SK-N-SH (cell line): ENCODE data around the gene UBE2Z. TPM values are rescaled to one million over a fixed set of nuclear protein-coding genes. Genes with fewer than 3 reads are reported as not detected.
"Not testable (repeated sequence)": the region's sequence is repeated elsewhere in the genome, so short reads cannot be mapped to it uniquely, and the experiment has no call there.

Experiments
- CTCF ChIA-PET: fragments of 300-600, 350-600 bp; formaldehyde crosslinking; extraction: SDS; loops from one replicate; lab custom pipeline; 2021; lab: Yijun Ruan, JAX
- POLR2A ChIA-PET: fragments of 350-600 bp; sonication (Branson Sonifier 250); formaldehyde crosslinking; extraction: SDS; loops from one replicate; lab custom pipeline; 2020; ENCODE audit warnings: antibody characterized with exemption, inconsistent platforms; lab: Yijun Ruan, JAX
- DNase-seq: peaks from one replicate; pipeline ENCODE4 v3.0.0; 2012
- H2AFZ ChIP-seq: fragments of 200-600 bp; sonication (generic); 2 replicates; pipeline ENCODE4 v1.8.1; 2016; ENCODE audit warnings: antibody characterized with exemption, mild to moderate bottlenecking, low read depth
- H3F3A ChIP-seq: fragments of 200-600 bp; sonication (generic); replicated peaks from 2 replicates; pipeline ENCODE3; 2016; ENCODE audit warnings: antibody characterized with exemption, mild to moderate bottlenecking; ENCODE audit not compliant: insufficient read depth
- H3K27ac ChIP-seq, 2 experiments: fragments of 200-500 bp in 1 of 2; fragments of 200-600 bp in 1 of 2; sonication (Bioruptor generic) in 1 of 2; sonication (generic), shearing (Covaris generic) in 1 of 2; 2 replicates each; pipeline versions ENCODE4 v1.5.1 to v1.6.1; 2014 to 2016; ENCODE audit warnings: low read depth in 2 of 2, inconsistent platforms in 1 of 2, low read length in 1 of 2, mild to moderate bottlenecking in 1 of 2, mixed read lengths in 1 of 2
- H3K27me3 ChIP-seq: fragments of 200-600 bp; sonication (generic), shearing (Covaris generic); 2 replicates; pipeline ENCODE4 v1.6.1; 2016; ENCODE audit warnings: mixed run types; ENCODE audit not compliant: insufficient read depth
- H3K36me3 ChIP-seq, 2 experiments: fragments of 200-500 bp in 1 of 2; fragments of 200-600 bp in 1 of 2; sonication (Bioruptor generic) in 1 of 2; sonication (generic) in 1 of 2; replicated peaks in 1 of 2; 2 replicates each; pipeline versions ENCODE3 to v1.5.1; 2014 to 2016; ENCODE audit warnings: low read length in 1 of 2, mild to moderate bottlenecking in 1 of 2; ENCODE audit not compliant: insufficient read depth in 2 of 2, control insufficient read depth in 1 of 2
- H3K4me1 ChIP-seq, 2 experiments: fragments of 200-500 bp in 1 of 2; fragments of 200-600 bp in 1 of 2; sonication (Bioruptor generic) in 1 of 2; sonication (generic), shearing (Covaris generic) in 1 of 2; 2 replicates each; pipeline versions ENCODE4 v1.5.1 to v1.6.1; 2014 to 2016; ENCODE audit warnings: low read depth in 1 of 2, low read length in 1 of 2, mixed run types in 1 of 2; ENCODE audit not compliant: insufficient read depth in 2 of 2, control insufficient read depth in 1 of 2
- H3K4me2 ChIP-seq: fragments of 200-600 bp; sonication (generic), shearing (Covaris generic); 2 replicates; pipeline ENCODE4 v1.6.1; 2017; ENCODE audit warnings: mixed run types
- H3K4me3 ChIP-seq, 2 experiments: fragments of 200-500 bp in 1 of 2; fragments of 200-600 bp in 1 of 2; sonication (Bioruptor generic) in 1 of 2; sonication (generic), shearing (Covaris generic) in 1 of 2; 2 replicates each; pipeline versions ENCODE4 v1.5.1 to v1.8.1; 2014 to 2016; ENCODE audit warnings: low read depth in 2 of 2, inconsistent platforms in 1 of 2, low read length in 1 of 2, mild to moderate bottlenecking in 1 of 2, mixed read lengths in 1 of 2, moderate library complexity in 1 of 2
- H3K79me2 ChIP-seq: fragments of 200-600 bp; sonication (generic); 2 replicates; pipeline ENCODE4 v1.8.1; 2017; ENCODE audit warnings: mild to moderate bottlenecking; ENCODE audit not compliant: insufficient read depth
- H3K9ac ChIP-seq: fragments of 200-600 bp; sonication (generic); 2 replicates; pipeline ENCODE4 v1.6.1; 2017; ENCODE audit warnings: mixed run types
- H3K9me2 ChIP-seq: fragments of 200-600 bp; sonication (generic); 2 replicates; pipeline ENCODE4 v1.6.1; 2017; ENCODE audit warnings: mixed run types
- H3K9me3 ChIP-seq: fragments of 200-600 bp; sonication (generic); 2 replicates; pipeline ENCODE4 v1.6.1; 2017; ENCODE audit warnings: mixed run types, mild to moderate bottlenecking, moderate library complexity
- H4K20me1 ChIP-seq: fragments of 200-600 bp; sonication (generic); 2 replicates; pipeline ENCODE4 v1.6.1; 2017; ENCODE audit warnings: mild to moderate bottlenecking, mixed run types; ENCODE audit not compliant: insufficient read depth
- CHD2 ChIP-seq: fragments of 150-350 bp; IDR thresholded peaks from 2 replicates; pipeline ENCODE4 v1.6.1; 2018; ENCODE audit warnings: low read length; ENCODE audit not compliant: partially characterized antibody
- ELF1 ChIP-seq: IDR thresholded peaks from 2 replicates; pipeline ENCODE4 v1.4.0; 2012
- EP300 ChIP-seq, 2 experiments: IDR thresholded peaks; 2 replicates each; pipeline versions ENCODE4 v1.4.0 to v1.6.1; 2012; ENCODE audit warnings: borderline replicate concordance in 1 of 2, low read depth in 1 of 2, low read length in 1 of 2
- FOXM1 ChIP-seq: IDR thresholded peaks from 2 replicates; pipeline ENCODE4 v1.4.0; 2012; ENCODE audit warnings: low read depth, mild to moderate bottlenecking
- GABPA ChIP-seq: IDR thresholded peaks from 2 replicates; pipeline ENCODE4 v1.4.0; 2012; ENCODE audit warnings: low read depth, mild to moderate bottlenecking
- JUND ChIP-seq: IDR thresholded peaks from 2 replicates; pipeline ENCODE4 v1.4.0; 2012
- MEF2A ChIP-seq: IDR thresholded peaks from 2 replicates; pipeline ENCODE4 v1.4.0; 2012; ENCODE audit warnings: low read depth, borderline replicate concordance
- NFIC ChIP-seq: IDR thresholded peaks from 2 replicates; pipeline ENCODE4 v1.4.0; 2012; ENCODE audit warnings: borderline replicate concordance
- NRF1 ChIP-seq: IDR thresholded peaks from 2 replicates; pipeline ENCODE4 v1.6.1; 2012; ENCODE audit warnings: low read depth, mild to moderate bottlenecking, low read length
- RCOR1 ChIP-seq: fragments of 150-350 bp; IDR thresholded peaks from 2 replicates; pipeline ENCODE4 v1.6.1; 2017; ENCODE audit warnings: antibody characterized with exemption, low read length
- RFX5 ChIP-seq: IDR thresholded peaks from 2 replicates; pipeline ENCODE4 v1.6.1; 2012; ENCODE audit warnings: mild to moderate bottlenecking, improper control_type of control experiment, low read length
- RXRA ChIP-seq: IDR thresholded peaks from 2 replicates; pipeline ENCODE4 v1.4.0; 2012; ENCODE audit warnings: low read depth, mild to moderate bottlenecking, borderline replicate concordance
- SIN3A ChIP-seq: IDR thresholded peaks from 2 replicates; pipeline ENCODE4 v1.6.1; 2012; ENCODE audit warnings: low read depth, mild to moderate bottlenecking, low read length, moderate library complexity, borderline replicate concordance
- SMC3 ChIP-seq: IDR thresholded peaks from 2 replicates; pipeline ENCODE4 v1.6.1; 2012; ENCODE audit warnings: low read depth, low read length, improper control_type of control experiment
- TAF1 ChIP-seq: IDR thresholded peaks from 2 replicates; pipeline ENCODE4 v1.6.1; 2012; ENCODE audit warnings: low read depth, mild to moderate bottlenecking, low read length, moderate library complexity, borderline replicate concordance
- YY1 ChIP-seq: IDR thresholded peaks from 2 replicates; pipeline ENCODE4 v1.4.0; 2012; ENCODE audit warnings: low read depth, mild to moderate bottlenecking
- WGBS: methylation state at CpG from one replicate; pipeline ENCODE4 v1.1.6; 2017; ENCODE audit warnings: low lambda C conversion rate; 5-methylcytosine and 5-hydroxymethylcytosine counted together
- polyA plus RNA-seq, 3 experiments: library from polyadenylated mRNA; depleted of rRNA; stranded (reverse); fragments of >200 nt; gene quantifications; 2 replicates each; pipeline ENCODE4 v1.2.3, GENCODE V29; 2012
- TF ChIP-seq, protein P1 (sequence below): fragments of 150-350 bp; IDR thresholded peaks from 2 replicates; pipeline ENCODE4 v1.6.1; 2017; ENCODE audit warnings: antibody characterized with exemption, low read length, low read depth, borderline replicate concordance

UBE2Z gene
- polyA plus RNA-seq, 1 of the 3 experiments (the other 2 are of a cell fraction), result 168 TPM

DNA sequence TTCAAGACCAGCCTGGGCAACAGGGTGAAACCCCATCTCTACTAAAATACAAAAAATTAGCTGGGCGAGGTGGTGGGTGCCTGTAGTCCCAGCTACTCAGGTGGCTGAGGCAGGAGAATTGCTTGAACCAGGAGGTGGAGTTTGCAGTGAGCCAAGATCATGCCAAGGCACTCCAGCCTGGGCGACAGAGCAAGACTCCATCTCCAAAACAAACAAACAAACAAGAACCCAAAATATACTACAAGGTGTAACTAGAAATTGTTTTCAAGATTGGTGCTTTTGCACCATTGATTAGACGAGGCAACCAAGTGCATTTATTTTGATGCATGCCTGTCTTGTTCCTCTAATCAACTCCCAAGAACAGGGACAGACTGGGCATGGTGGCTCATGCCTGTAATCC lies 35.8 kb upstream of the UBE2Z start:
- 71% methylated on average over 3 of the region's 3 CpGs for WGBS
- H2AFZ ChIP-seq, H3K9me2 ChIP-seq, H3K36me3 ChIP-seq, H3K79me2 ChIP-seq, H3K9me3 ChIP-seq, H3K9ac ChIP-seq, H3K27me3 ChIP-seq, H3K4me3 ChIP-seq, H3K27ac ChIP-seq, H3K4me2 ChIP-seq, H3K4me1 ChIP-seq, H3F3A ChIP-seq, H4K20me1 ChIP-seq, DNase-seq, POLR2A ChIA-PET: not testable (repeated sequence)
- CTCF ChIA-PET, result interaction anchor here (1.3 to 32.7 kb wide), 5 partner anchors 10 to 160 kb away, joined by 4 to 1196 read pairs (median 24); partner anchors contain the start of gene TTLL6

- Histone ChIP-seq H3K4me3 (no peak overlapping the region), H3F3A (no peaks in the 10 kb centered on the region), H3K27ac (no peak overlapping the region), H3K4me1 (no peaks in the 10 kb centered on the region; a peak in 1 of 4 replicates), H3K27me3 (peaks cover 10% of the 10 kb centered on the region; the same call in 1 of the 2 replicates)
- WGBS, result 100% methylated on average over 1 of the region's 1 CpG
- TF ChIP-seq RCOR1 (no peak), RFX5 (no peak), SIN3A (no peak), ELF1 (no peak), FOXM1 (no peak), GABPA (no peak), JUND (no peak), NRF1 (no peak), RXRA (no peak), MEF2A (no peak), CHD2 (no peak), TAF1 (no peak), SMC3 (no peak), NFIC (no peak), EP300 (IDR thresholded peaks at IDR 0.05; ENCODE audit: borderline replicate concordance in 1 of 2, low read depth in 1 of 2, low read length in 1 of 2) (no peak), YY1 (no peak)
- TF ChIP-seq, protein P1, sequence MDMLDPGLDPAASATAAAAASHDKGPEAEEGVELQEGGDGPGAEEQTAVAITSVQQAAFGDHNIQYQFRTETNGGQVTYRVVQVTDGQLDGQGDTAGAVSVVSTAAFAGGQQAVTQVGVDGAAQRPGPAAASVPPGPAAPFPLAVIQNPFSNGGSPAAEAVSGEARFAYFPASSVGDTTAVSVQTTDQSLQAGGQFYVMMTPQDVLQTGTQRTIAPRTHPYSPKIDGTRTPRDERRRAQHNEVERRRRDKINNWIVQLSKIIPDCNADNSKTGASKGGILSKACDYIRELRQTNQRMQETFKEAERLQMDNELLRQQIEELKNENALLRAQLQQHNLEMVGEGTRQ, result no peak
- TF ChIP-seq, all 33 proteins: peak for 0
- H3K9me2 ChIP-seq, result no peaks in the 10 kb centered on the region
- DNase-seq, result no peak
- no peaks in the 10 kb centered on the region for H3K9me3 ChIP-seq
- no peaks in the 10 kb centered on the region for H4K20me1 ChIP-seq
- no peak overlapping the region for H3K4me2 ChIP-seq
- no peaks in the 10 kb centered on the region for H3K36me3 ChIP-seq
- H3K79me2 ChIP-seq, result no peaks in the 10 kb centered on the region
- ChIA-PET CTCF (interaction anchor here (1.0 to 32.7 kb wide), 8 partner anchors 9 to 254 kb away, joined by 3 to 1196 read pairs (median 14); partner anchors contain the start of gene TTLL6), POLR2A (interaction anchor here (0.6 kb wide), 1 partner anchor 11 kb away, joined by 3 read pairs; no protein-coding TSS in a partner anchor)
- no peak overlapping the region for H3K9ac ChIP-seq
- H2AFZ ChIP-seq, result no peak overlapping the region
These were observed 35.0 kb upstream of the UBE2Z start for GRCh38 chr17:48873209-48873608.
